Ovary (tissue), 3 donors: Measurements from ENCODE around the gene C12orf57.

ENCODE experiments used
- CTCF ChIP-seq, 3 donors: fragments of 450-650 bp in 2 of 3; fragments of 200-600 bp in 1 of 3; IDR thresholded peaks; one replicate each; pipeline versions ENCODE4 v1.5.1 to v1.8.0; 2016 to 2022; ENCODE audit warnings: antibody characterized with exemption in 3 of 3, mild to moderate bottlenecking in 1 of 3
- EP300 ChIP-seq: sonication (generic); formaldehyde crosslinking; IDR thresholded peaks from one replicate; pipeline ENCODE4 v1.6.1; 2017; ENCODE audit warnings: antibody characterized with exemption
- donor health status: DM: no; HTN: no; CAD: no.

- TF ChIP-seq CTCF (IDR thresholded peaks at IDR 0.05), result no peak
- TF ChIP-seq EP300, result no peak
Observed at GRCh38 chr12:6928022-6928702, 15.7 kb upstream of the C12orf57 start.
